Smooth muscle cell (in vitro differentiated cells): ENCODE measurements around the gene PRSS48. TPM values are rescaled to one million over a fixed set of nuclear protein-coding genes. Genes with fewer than 3 reads are reported as not detected.

Experiments used
- DNase-seq: peaks from one replicate; lab custom pipeline; 2025; ENCODE audit not compliant: unreplicated experiment; lab: John Stamatoyannopoulos, UW
- H2AFZ ChIP-seq: fragments of 200-600 bp; sonication (generic); 2 replicates; pipeline ENCODE4 v1.6.0; 2016; ENCODE audit warnings: antibody characterized with exemption, low read depth, mild to moderate bottlenecking
- H3F3A ChIP-seq: fragments of 200-600 bp; sonication (generic); 2 replicates; pipeline ENCODE4 v1.6.0; 2017; ENCODE audit warnings: antibody characterized with exemption, low read depth
- H3K27ac ChIP-seq: fragments of 200-600 bp; sonication (generic); 2 replicates; pipeline ENCODE4 v1.5.1; 2016; ENCODE audit warnings: low read depth, mild to moderate bottlenecking
- H3K27me3 ChIP-seq: fragments of 200-600 bp; sonication (generic); 2 replicates; pipeline ENCODE4 v1.6.1; 2016; ENCODE audit warnings: low read depth, mild to moderate bottlenecking
- H3K36me3 ChIP-seq: fragments of 200-600 bp; sonication (generic); 2 replicates; pipeline ENCODE4 v1.5.1; 2016; ENCODE audit warnings: low read depth
- H3K4me1 ChIP-seq: fragments of 200-600 bp; sonication (generic); 2 replicates; pipeline ENCODE4 v1.5.1; 2016; ENCODE audit warnings: low read depth
- H3K4me2 ChIP-seq: fragments of 200-600 bp; sonication (generic); 2 replicates; pipeline ENCODE4 v1.6.0; 2016; ENCODE audit warnings: mild to moderate bottlenecking
- H3K4me3 ChIP-seq: fragments of 200-600 bp; sonication (generic); 2 replicates; pipeline ENCODE4 v1.5.1; 2016; ENCODE audit warnings: mild to moderate bottlenecking
- H3K79me2 ChIP-seq: fragments of 200-600 bp; sonication (generic); 2 replicates; pipeline ENCODE4 v1.6.0; 2016; ENCODE audit warnings: low read depth, mild to moderate bottlenecking
- H3K9ac ChIP-seq: fragments of 200-600 bp; sonication (generic); 2 replicates; pipeline ENCODE4 v1.6.0; 2016; ENCODE audit warnings: low read depth
- H3K9me3 ChIP-seq: fragments of 200-600 bp; sonication (generic); replicated peaks from 2 replicates; pipeline ENCODE4 v1.5.1; 2016; ENCODE audit warnings: low read depth
- H4K20me1 ChIP-seq: fragments of 200-600 bp; sonication (generic); 2 replicates; pipeline ENCODE4 v1.6.0; 2016; ENCODE audit warnings: low read depth
- WGBS: methylation state at CpG from one replicate; pipeline ENCODE4 v1.1.7; 2016; ENCODE audit warnings: low lambda C conversion rate; 5-methylcytosine and 5-hydroxymethylcytosine counted together
- polyA plus RNA-seq: library from polyadenylated mRNA; unstranded; fragments of >200 nt; fragmentation: Nextera tagmentation; extraction: Ambion mirVana; gene quantifications from 2 replicates; pipeline ENCODE4 v1.2.1, GENCODE V29; 2016
- total RNA-seq: library from RNA; depleted of rRNA; stranded (reverse); fragments of >200 nt; gene quantifications from 2 replicates; pipeline ENCODE4 v1.2.3, GENCODE V29; 2014
- TF ChIP-seq, protein P1 (sequence below): fragments of 200-600 bp; sonication (generic); IDR thresholded peaks from 2 replicates; pipeline ENCODE4 v1.5.1; 2017; ENCODE audit warnings: borderline replicate concordance, mild to moderate bottlenecking, antibody characterized with exemption; ENCODE audit not compliant: insufficient read depth, poor library complexity, severe bottlenecking

Gene PRSS48
- total and polyA plus RNA-seq, 2 experiments from 2014 or later = not detected

- H3K4me3 ChIP-seq = no peak overlapping the region
- H3K27ac ChIP-seq = no peak overlapping the region
- H4K20me1 ChIP-seq = no peaks in the 10 kb centered on the region
- H3K79me2 ChIP-seq = no peaks in the 10 kb centered on the region
- DNase-seq = no peak
- H3K27me3 ChIP-seq = no peaks in the 10 kb centered on the region
- TF ChIP-seq, protein P1, sequence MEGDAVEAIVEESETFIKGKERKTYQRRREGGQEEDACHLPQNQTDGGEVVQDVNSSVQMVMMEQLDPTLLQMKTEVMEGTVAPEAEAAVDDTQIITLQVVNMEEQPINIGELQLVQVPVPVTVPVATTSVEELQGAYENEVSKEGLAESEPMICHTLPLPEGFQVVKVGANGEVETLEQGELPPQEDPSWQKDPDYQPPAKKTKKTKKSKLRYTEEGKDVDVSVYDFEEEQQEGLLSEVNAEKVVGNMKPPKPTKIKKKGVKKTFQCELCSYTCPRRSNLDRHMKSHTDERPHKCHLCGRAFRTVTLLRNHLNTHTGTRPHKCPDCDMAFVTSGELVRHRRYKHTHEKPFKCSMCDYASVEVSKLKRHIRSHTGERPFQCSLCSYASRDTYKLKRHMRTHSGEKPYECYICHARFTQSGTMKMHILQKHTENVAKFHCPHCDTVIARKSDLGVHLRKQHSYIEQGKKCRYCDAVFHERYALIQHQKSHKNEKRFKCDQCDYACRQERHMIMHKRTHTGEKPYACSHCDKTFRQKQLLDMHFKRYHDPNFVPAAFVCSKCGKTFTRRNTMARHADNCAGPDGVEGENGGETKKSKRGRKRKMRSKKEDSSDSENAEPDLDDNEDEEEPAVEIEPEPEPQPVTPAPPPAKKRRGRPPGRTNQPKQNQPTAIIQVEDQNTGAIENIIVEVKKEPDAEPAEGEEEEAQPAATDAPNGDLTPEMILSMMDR = no peak
- H3K9me3 ChIP-seq = no peaks in the 10 kb centered on the region
- no peak overlapping the region for H2AFZ ChIP-seq
- H3K9ac ChIP-seq = no peak overlapping the region
- no peaks in the 10 kb centered on the region for H3K36me3 ChIP-seq
- peaks cover 17% of the 10 kb centered on the region for H3K4me1 ChIP-seq
- no peaks in the 10 kb centered on the region for H3F3A ChIP-seq
- no peak overlapping the region for H3K4me2 ChIP-seq
- WGBS = 95% methylated on average over 2 of the region's 2 CpGs
Observed at GRCh38 chr4:151246742-151247141, 30.2 kb upstream of the PRSS48 start.

DNA sequence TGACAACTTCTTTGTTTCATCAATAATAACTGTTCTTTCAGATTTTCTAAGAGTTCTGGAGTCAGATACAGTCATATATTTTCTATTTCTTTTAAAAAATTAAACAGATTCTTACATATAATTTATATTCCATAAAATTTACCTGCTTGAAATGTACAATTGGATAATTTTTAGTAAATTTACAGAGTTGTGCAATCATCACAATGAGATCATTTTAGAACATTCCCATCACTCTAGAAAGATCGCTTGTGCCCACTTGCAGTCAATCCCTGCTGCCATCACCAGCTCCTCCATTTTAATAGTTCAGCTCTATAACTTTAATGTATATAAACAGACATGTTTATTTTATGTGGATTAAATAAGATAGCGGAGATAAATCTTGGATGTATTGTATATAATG, 29.6 kb upstream of the PRSS48 start:
- H3K36me3 ChIP-seq = no peaks in the 10 kb centered on the region
- peaks cover 17% of the 10 kb centered on the region for H3K4me1 ChIP-seq
- TF ChIP-seq, protein P1 = no peak
- no peak overlapping the region for H3K9ac ChIP-seq
- no peak overlapping the region for H3K4me3 ChIP-seq
- H3K79me2 ChIP-seq = no peaks in the 10 kb centered on the region
- H3K27ac ChIP-seq = no peak overlapping the region
- H3K27me3 ChIP-seq = no peaks in the 10 kb centered on the region
- no peak overlapping the region for H3K4me2 ChIP-seq
- H4K20me1 ChIP-seq = no peaks in the 10 kb centered on the region
- H3F3A ChIP-seq = no peaks in the 10 kb centered on the region
- H2AFZ ChIP-seq = no peak overlapping the region
- DNase-seq = no peak
- WGBS = 94% methylated on average over 2 of the region's 2 CpGs
- no peaks in the 10 kb centered on the region for H3K9me3 ChIP-seq

DNA sequence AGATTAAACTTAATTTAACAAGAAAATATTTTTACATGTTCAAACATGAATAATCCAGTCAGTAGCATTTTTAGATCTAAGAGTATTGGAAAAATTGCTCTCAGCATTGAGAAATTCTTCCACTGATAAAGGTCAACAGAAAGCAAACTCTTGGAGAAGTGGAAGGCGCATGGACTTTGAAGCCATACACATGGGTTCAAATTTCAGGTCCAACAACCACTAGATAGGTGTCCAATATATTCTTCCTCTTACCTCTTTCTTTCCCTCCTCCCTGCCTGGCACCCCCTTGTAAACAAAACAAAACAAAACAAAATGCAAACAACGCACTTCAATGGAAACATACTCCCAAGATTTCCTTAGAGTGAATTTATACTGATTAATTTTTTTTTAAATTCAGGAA, 28.4 kb upstream of the PRSS48 start:
- Histone ChIP-seq H3K9ac (no peak overlapping the region), H3K27me3 (no peaks in the 10 kb centered on the region), H3F3A (no peaks in the 10 kb centered on the region), H3K27ac (no peak overlapping the region), H3K36me3 (no peaks in the 10 kb centered on the region), H3K4me3 (no peak overlapping the region), H3K9me3 (no peaks in the 10 kb centered on the region), H3K79me2 (no peaks in the 10 kb centered on the region), H4K20me1 (no peaks in the 10 kb centered on the region), H2AFZ (no peak overlapping the region), H3K4me2 (no peak overlapping the region), H3K4me1 (peaks cover 17% of the 10 kb centered on the region)
- no peak for DNase-seq
- TF ChIP-seq, protein P1 = no peak
- 100% methylated on average over 2 of the region's 2 CpGs for WGBS

DNA sequence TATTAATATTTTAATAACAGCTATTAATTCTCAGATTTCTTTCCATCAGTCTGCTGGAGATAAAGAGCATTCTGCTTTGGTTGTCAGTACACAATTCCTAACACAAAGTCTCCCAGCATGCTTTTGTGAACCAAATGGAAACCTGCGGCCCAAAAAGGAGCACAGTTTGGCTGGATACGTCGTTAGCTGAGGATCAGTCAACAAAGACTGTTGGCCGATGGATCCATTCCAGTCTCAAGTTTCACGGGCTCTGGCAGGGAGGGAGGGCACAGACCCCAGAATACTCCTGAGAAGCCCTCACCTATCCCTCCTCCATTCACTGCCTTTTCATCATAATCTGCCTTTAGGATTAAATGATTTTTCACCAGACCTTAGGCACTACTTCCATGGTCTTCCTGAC, 26.3 kb upstream of the PRSS48 start:
- Histone ChIP-seq H3K4me3 (no peak overlapping the region), H3K9ac (no peak overlapping the region), H4K20me1 (no peaks in the 10 kb centered on the region), H3K4me1 (peaks cover 17% of the 10 kb centered on the region), H3K36me3 (no peaks in the 10 kb centered on the region), H3K4me2 (no peak overlapping the region), H3F3A (no peaks in the 10 kb centered on the region), H3K9me3 (no peaks in the 10 kb centered on the region), H3K27ac (no peak overlapping the region), H2AFZ (no peak overlapping the region), H3K79me2 (no peaks in the 10 kb centered on the region), H3K27me3 (no peaks in the 10 kb centered on the region)
- DNase-seq = no peak
- TF ChIP-seq, protein P1 = no peak
- 78% methylated on average over 5 of the region's 5 CpGs for WGBS
